HG03039 (cell line): ENCODE results near the gene LTA4H.

Source experiments
- ATAC-seq: cut with Tn5 transposase; IDR thresholded peaks from one replicate; pipeline ENCODE4 v1.9.1; 2021; ENCODE audit warnings: mild to moderate bottlenecking, moderate library complexity; ENCODE audit not compliant: unreplicated experiment

LTA4H gene

GRCh38 chr12:96060041-96060440 lies 24.7 kb upstream of the LTA4H start:
- ATAC-seq, result no peak

- no peak for ATAC-seq
Observed at GRCh38 chr12:96057986-96058553, 22.7 kb upstream of the LTA4H start.

GRCh38 chr12:96056646-96057455 lies 21.5 kb upstream of the LTA4H start:
- ATAC-seq, result no peak

GRCh38 chr12:96054244-96054610 lies 18.8 kb upstream of the LTA4H start:
- no peak for ATAC-seq

- ATAC-seq, result no peak
Observed at GRCh38 chr12:96053476-96054243, 18.3 kb upstream of the LTA4H start.

- no peak for ATAC-seq
Observed at GRCh38 chr12:96051756-96052485, 16.5 kb upstream of the LTA4H start.

- no peak for ATAC-seq
Observed at GRCh38 chr12:96050139-96050538, 14.8 kb upstream of the LTA4H start.

GRCh38 chr12:96049101-96049500 lies 13.7 kb upstream of the LTA4H start:
- ATAC-seq, result no peak

GRCh38 chr12:96048393-96048969 lies 13.1 kb upstream of the LTA4H start:
- ATAC-seq, result no peak

GRCh38 chr12:96047229-96048211 lies 12.1 kb upstream of the LTA4H start:
- ATAC-seq, result peak; percentile 55

GRCh38 chr12:96046543-96047228 lies 11.3 kb upstream of the LTA4H start:
- no peak for ATAC-seq

- ATAC-seq, result no peak
Observed at GRCh38 chr12:96045566-96045965, 10.2 kb upstream of the LTA4H start.

- no peak for ATAC-seq
Observed at GRCh38 chr12:96044943-96045290, 9.5 kb upstream of the LTA4H start.

- no peak for ATAC-seq
Observed at GRCh38 chr12:96044017-96044942, 8.9 kb upstream of the LTA4H start.

GRCh38 chr12:96041181-96041580 lies 5.8 kb upstream of the LTA4H start:
- ATAC-seq, result no peak

- ATAC-seq, result no peak
Observed at GRCh38 chr12:96040305-96041133, 5.1 kb upstream of the LTA4H start.

- ATAC-seq, result no peak
Observed at GRCh38 chr12:96039516-96039915, 4.1 kb upstream of the LTA4H start.
